GM21390 (cell line): ENCODE results near the gene NAP1L4.

Source experiments
- ATAC-seq: cut with Tn5 transposase; IDR thresholded peaks from one replicate; pipeline ENCODE4 v1.9.1; 2021; ENCODE audit not compliant: unreplicated experiment

Gene NAP1L4

GRCh38 chr11:2963761-2964160, 28.4 kb downstream of the NAP1L4 start:
- ATAC-seq = no peak

GRCh38 chr11:2963112-2963754, 28.9 kb downstream of the NAP1L4 start:
- ATAC-seq = no peak

GRCh38 chr11:2961080-2961479, 31.0 kb downstream of the NAP1L4 start:
- ATAC-seq = no peak

- no peak for ATAC-seq
Measured at GRCh38 chr11:2960139-2960538, 32.0 kb downstream of the NAP1L4 start.

- no peak for ATAC-seq
Measured at GRCh38 chr11:2958251-2958650, 33.9 kb downstream of the NAP1L4 start.

- no peak for ATAC-seq
Measured at GRCh38 chr11:2955906-2956476, 36.1 kb downstream of the NAP1L4 start.

GRCh38 chr11:2954263-2954662, 37.9 kb downstream of the NAP1L4 start:
- ATAC-seq = no peak

- no peak for ATAC-seq
Measured at GRCh38 chr11:2952290-2952689, 39.8 kb downstream of the NAP1L4 start.

GRCh38 chr11:2951231-2952110, 40.7 kb downstream of the NAP1L4 start:
- ATAC-seq = no peak

GRCh38 chr11:2950825-2951224, 41.3 kb downstream of the NAP1L4 start:
- no peak for ATAC-seq

- ATAC-seq = no peak
Measured at GRCh38 chr11:2949920-2950319, 42.2 kb downstream of the NAP1L4 start.

- no peak for ATAC-seq
Measured at GRCh38 chr11:2947744-2948143, 44.4 kb downstream of the NAP1L4 start.

- no peak for ATAC-seq
Measured at GRCh38 chr11:2945757-2946287, 46.3 kb downstream of the NAP1L4 start.

- ATAC-seq = no peak
Measured at GRCh38 chr11:2945031-2945756, 46.9 kb downstream of the NAP1L4 start.

GRCh38 chr11:2944530-2944929, 47.6 kb downstream of the NAP1L4 start:
- ATAC-seq = no peak

GRCh38 chr11:2943711-2944118, 48.4 kb downstream of the NAP1L4 start:
- ATAC-seq = no peak

- ATAC-seq = no peak
Measured at GRCh38 chr11:2942872-2943710, 49.0 kb downstream of the NAP1L4 start.

- no peak for ATAC-seq
Measured at GRCh38 chr11:2942447-2942846, 49.7 kb downstream of the NAP1L4 start.

GRCh38 chr11:2940921-2941821, 51.0 kb downstream of the NAP1L4 start:
- no peak for ATAC-seq
